Skeletal muscle tissue (tissue), 4 donors: ENCODE data around the gene TXK. TPM values are rescaled to one million over a fixed set of nuclear protein-coding genes. Genes with fewer than 3 reads are reported as not detected.
A peak's percentile ranks its signal among the peaks of the same experiment; 100 is the strongest.

ENCODE experiments used
- H3K27ac ChIP-seq: one replicate; pipeline ENCODE4 v1.7.0; 2013; ENCODE audit warnings: mild to moderate bottlenecking, low read depth, low read length, inconsistent platforms
- H3K27me3 ChIP-seq, 3 donors: one replicate each; pipeline ENCODE4 v1.7.0; 2013; ENCODE audit warnings: low read length in 3 of 3; ENCODE audit not compliant: control insufficient read depth in 3 of 3, insufficient read depth in 3 of 3
- H3K36me3 ChIP-seq, 3 donors: one replicate each; pipeline ENCODE4 v1.7.0; 2013; ENCODE audit warnings: low read length in 3 of 3; ENCODE audit not compliant: control insufficient read depth in 3 of 3, insufficient read depth in 3 of 3
- H3K4me1 ChIP-seq, 3 donors: one replicate each; pipeline ENCODE4 v1.7.0; 2013; ENCODE audit warnings: low read length in 3 of 3, mild to moderate bottlenecking in 3 of 3; ENCODE audit not compliant: control insufficient read depth in 3 of 3, insufficient read depth in 3 of 3
- H3K4me3 ChIP-seq, 3 donors: one replicate each; pipeline ENCODE4 v1.7.0; 2013; ENCODE audit warnings: low read length in 3 of 3
- H3K9ac ChIP-seq, 3 donors: one replicate each; pipeline ENCODE4 v1.7.0; 2013; ENCODE audit warnings: low read length in 3 of 3, mild to moderate bottlenecking in 3 of 3, moderate library complexity in 2 of 3, low read depth in 1 of 3
- H3K9me3 ChIP-seq, 3 donors: one replicate each; pipeline ENCODE4 v1.7.0; 2013; ENCODE audit warnings: low read length in 3 of 3; ENCODE audit not compliant: control insufficient read depth in 3 of 3
- total RNA-seq: library from RNA; depleted of rRNA; stranded (reverse); fragments of >200 nt; gene quantifications from one replicate; pipeline ENCODE4 v1.2.3, GENCODE V29; 2014
- donor health status: Osteomylitis.

Gene TXK
- total RNA-seq, 1 donor from 2014 or later, result 0.52 TPM

DNA sequence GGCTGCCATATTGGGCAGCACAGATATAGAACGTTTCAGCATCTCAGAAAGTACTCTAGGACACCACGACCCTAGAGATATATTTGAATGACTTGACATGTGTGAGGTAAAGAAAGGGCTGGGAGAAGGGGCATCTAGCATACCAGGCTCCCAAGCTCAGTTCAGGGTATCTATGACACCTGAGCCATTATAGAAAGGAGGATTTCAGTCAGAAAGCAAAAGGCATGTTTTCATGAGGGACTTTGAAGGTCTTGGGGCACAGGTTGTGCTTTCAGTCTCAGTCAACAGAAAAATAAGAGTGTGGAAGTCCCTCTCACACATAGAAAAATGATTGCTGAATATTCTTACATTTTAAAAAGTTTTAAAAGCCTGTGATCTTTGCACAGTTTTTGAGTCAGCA is 65.9 kb downstream of the TXK start:
- no peaks in the 10 kb centered on the region for H3K27me3 ChIP-seq
- no peaks in the 10 kb centered on the region for H3K4me1 ChIP-seq
- no peaks in the 10 kb centered on the region for H3K36me3 ChIP-seq
- H3K9me3 ChIP-seq, result no peaks in the 10 kb centered on the region
- H3K9ac ChIP-seq, result no peak overlapping the region
- no peak overlapping the region for H3K4me3 ChIP-seq
- no peak overlapping the region for H3K27ac ChIP-seq

GRCh38 chr4:48067536-48067935 is 66.5 kb downstream of the TXK start:
- Histone ChIP-seq H3K27me3 (no peaks in the 10 kb centered on the region), H3K36me3 (no peaks in the 10 kb centered on the region), H3K4me3 (no peak overlapping the region), H3K27ac (no peak overlapping the region), H3K9me3 (no peaks in the 10 kb centered on the region), H3K9ac (no peak overlapping the region), H3K4me1 (no peaks in the 10 kb centered on the region)

DNA sequence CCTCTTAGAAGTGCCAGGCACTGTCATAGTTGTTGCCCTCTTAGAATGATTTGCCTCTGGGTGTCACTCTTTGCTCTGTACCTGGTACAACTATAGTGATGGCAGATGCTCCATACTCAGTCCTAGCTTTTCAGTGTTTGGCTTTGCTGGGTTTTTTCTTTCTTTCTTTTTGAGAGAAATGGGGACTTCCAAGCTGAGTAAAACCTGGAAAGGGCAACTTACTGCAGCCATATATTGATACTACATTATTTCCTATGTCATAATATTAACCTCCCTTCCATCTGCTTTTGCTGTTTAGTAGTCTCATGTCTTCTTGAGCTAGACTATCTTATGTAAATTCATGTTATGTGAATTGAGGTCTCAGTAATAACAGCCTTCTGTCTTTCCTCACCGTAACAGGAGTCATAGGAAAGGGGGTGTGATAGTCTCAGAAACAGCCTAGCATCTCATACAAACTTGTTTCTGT is 68.4 kb downstream of the TXK start:
- no peak overlapping the region for H3K27ac ChIP-seq
- H3K9ac ChIP-seq, result no peak overlapping the region
- no peak overlapping the region for H3K4me3 ChIP-seq
- H3K36me3 ChIP-seq, result no peaks in the 10 kb centered on the region
- H3K27me3 ChIP-seq, result no peaks in the 10 kb centered on the region
- no peaks in the 10 kb centered on the region for H3K9me3 ChIP-seq
- H3K4me1 ChIP-seq, result no peaks in the 10 kb centered on the region

GRCh38 chr4:48064349-48064748 is 69.7 kb downstream of the TXK start:
- no peak overlapping the region for H3K9ac ChIP-seq
- H3K36me3 ChIP-seq, result no peaks in the 10 kb centered on the region
- H3K9me3 ChIP-seq, result no peaks in the 10 kb centered on the region
- no peak overlapping the region for H3K4me3 ChIP-seq
- no peaks in the 10 kb centered on the region for H3K27me3 ChIP-seq
- H3K27ac ChIP-seq, result no peak overlapping the region
- no peaks in the 10 kb centered on the region for H3K4me1 ChIP-seq

GRCh38 chr4:48058617-48059530 is 75.2 kb downstream of the TXK start:
- no peak overlapping the region for H3K27ac ChIP-seq

GRCh38 chr4:48051078-48051477 is 83.0 kb downstream of the TXK start:
- Histone ChIP-seq H3K4me3 (no peak overlapping the region), H3K9ac (no peak overlapping the region), H3K4me1 (peaks cover 20 to 21% (median 20%) of the 10 kb centered on the region in 3 donors), H3K9me3 (no peaks in the 10 kb centered on the region), H3K27ac (no peak overlapping the region), H3K36me3 (no peaks in the 10 kb centered on the region), H3K27me3 (no peaks in the 10 kb centered on the region)

More at GRCh38 chr4:48058617-48059530, 75.2 kb downstream of the TXK start:
- H3K9ac ChIP-seq, result no peak overlapping the region
- no peaks in the 10 kb centered on the region for H3K36me3 ChIP-seq
- no peak overlapping the region for H3K4me3 ChIP-seq
- H3K27me3 ChIP-seq, result no peaks in the 10 kb centered on the region
- no peaks in the 10 kb centered on the region for H3K9me3 ChIP-seq
- no peaks in the 10 kb centered on the region for H3K4me1 ChIP-seq

DNA sequence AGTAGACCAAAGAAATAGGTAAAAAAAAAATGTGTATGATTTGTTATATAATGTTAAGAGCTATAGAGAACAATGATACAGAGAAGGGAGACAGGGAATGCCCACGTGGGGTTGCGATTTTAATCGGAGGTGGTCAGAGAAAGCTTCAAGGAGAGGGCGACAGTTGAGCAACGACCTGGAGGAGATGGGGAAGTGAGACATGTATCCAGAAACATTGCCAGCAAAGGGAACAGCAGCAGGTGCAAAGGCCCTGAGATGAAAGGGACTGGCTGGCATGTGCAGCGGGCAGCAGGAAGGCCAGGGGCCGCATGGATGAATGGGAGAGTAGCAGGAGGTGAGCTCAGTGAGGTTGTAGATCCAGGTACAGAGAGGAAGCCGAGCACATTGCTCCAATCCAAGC is 84.6 kb downstream of the TXK start:
- Histone ChIP-seq H3K27me3 (no peaks in the 10 kb centered on the region), H3K4me3 (no peak overlapping the region), H3K9me3 (no peaks in the 10 kb centered on the region), H3K4me1 (peaks cover 20 to 23% (median 22%) of the 10 kb centered on the region in 3 donors), H3K27ac (no peak overlapping the region), H3K36me3 (no peaks in the 10 kb centered on the region), H3K9ac (no peak overlapping the region)

DNA sequence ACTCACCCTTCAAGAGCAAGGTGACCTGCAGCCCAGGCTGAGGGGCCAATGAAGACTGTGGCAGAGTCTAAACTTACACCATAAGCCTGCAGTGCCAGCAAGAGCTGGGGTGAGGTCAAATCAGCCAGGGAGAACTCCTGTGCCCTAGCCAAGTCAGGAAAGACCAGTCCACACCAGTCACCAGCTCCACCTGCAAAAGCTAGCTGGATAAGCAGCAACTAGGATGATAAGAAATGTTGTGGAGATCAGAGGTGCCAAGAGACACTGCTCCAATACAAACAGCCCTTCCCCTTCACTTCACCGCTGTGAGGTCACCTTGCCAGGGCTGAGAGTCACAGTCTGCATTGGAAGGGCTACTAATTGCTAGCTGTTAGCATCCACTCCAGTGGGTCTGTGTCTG is 86.2 kb downstream of the TXK start:
- Histone ChIP-seq H3K27ac (no peak overlapping the region), H3K27me3 (no peaks in the 10 kb centered on the region), H3K9ac (peak overlapping the region in 1 of 3 donors; percentile 3)

GRCh38 chr4:48047421-48047844 is 86.6 kb downstream of the TXK start:
- H3K27me3 ChIP-seq, result no peaks in the 10 kb centered on the region
- peak overlapping the region; percentile 38 to 52 (median 48) for H3K4me3 ChIP-seq
- H3K27ac ChIP-seq, result no peak overlapping the region

More for the DNA sequence above, 86.2 kb downstream of the TXK start:
- no peaks in the 10 kb centered on the region for H3K9me3 ChIP-seq
- H3K4me1 ChIP-seq, result peaks cover 20 to 23% (median 22%) of the 10 kb centered on the region in 3 donors
- H3K4me3 ChIP-seq, result peak overlapping the region in 1 of 3 donors; percentile 38
- H3K36me3 ChIP-seq, result no peaks in the 10 kb centered on the region

DNA sequence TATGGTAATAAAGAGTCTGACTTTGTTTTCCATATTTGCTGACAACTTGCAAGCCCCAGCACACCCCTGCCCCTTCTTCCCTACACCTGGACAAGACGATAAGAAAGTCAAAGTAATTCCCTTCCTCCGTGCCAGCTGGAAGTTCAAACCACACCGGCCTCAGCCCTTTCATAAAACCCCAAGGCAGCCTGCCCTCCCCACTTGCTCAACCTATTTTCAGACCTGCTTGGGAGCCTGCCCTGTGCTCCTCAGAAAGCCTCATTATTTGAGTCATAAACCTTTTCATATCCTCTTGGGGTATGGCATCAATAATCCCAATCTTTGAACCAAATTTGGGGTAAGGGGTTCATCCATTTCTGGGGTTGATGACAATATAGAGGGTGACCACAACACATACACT is 88.0 kb downstream of the TXK start:
- H3K36me3 ChIP-seq, result no peaks in the 10 kb centered on the region
- H3K4me1 ChIP-seq, result peaks cover 20 to 23% (median 22%) of the 10 kb centered on the region in 3 donors
- H3K4me3 ChIP-seq, result no peak overlapping the region
- H3K27ac ChIP-seq, result no peak overlapping the region
- no peak overlapping the region for H3K9ac ChIP-seq
- no peaks in the 10 kb centered on the region for H3K27me3 ChIP-seq
- H3K9me3 ChIP-seq, result no peaks in the 10 kb centered on the region

More at GRCh38 chr4:48047421-48047844, 86.6 kb downstream of the TXK start:
- Histone ChIP-seq H3K9me3 (no peaks in the 10 kb centered on the region), H3K9ac (peak overlapping the region in 1 of 3 donors; percentile 3), H3K4me1 (peaks cover 20 to 23% (median 22%) of the 10 kb centered on the region in 3 donors), H3K36me3 (no peaks in the 10 kb centered on the region)
